Measurements from ENCODE around the gene PCDHGA4. TPM values are rescaled to one million over a fixed set of nuclear protein-coding genes. Genes with fewer than 3 reads are reported as not detected.
"Not testable (repeated sequence)": the region's sequence is repeated elsewhere in the genome, so short reads cannot be mapped to it uniquely, and the experiment has no call there.

PCDHGA4 gene
- polyA plus RNA-seq (ENCODE audit: low read depth in 6 of 6): under 1 TPM in 2 of 6 donors, not detected in 4; 0.14 to 0.16 TPM

DNA sequence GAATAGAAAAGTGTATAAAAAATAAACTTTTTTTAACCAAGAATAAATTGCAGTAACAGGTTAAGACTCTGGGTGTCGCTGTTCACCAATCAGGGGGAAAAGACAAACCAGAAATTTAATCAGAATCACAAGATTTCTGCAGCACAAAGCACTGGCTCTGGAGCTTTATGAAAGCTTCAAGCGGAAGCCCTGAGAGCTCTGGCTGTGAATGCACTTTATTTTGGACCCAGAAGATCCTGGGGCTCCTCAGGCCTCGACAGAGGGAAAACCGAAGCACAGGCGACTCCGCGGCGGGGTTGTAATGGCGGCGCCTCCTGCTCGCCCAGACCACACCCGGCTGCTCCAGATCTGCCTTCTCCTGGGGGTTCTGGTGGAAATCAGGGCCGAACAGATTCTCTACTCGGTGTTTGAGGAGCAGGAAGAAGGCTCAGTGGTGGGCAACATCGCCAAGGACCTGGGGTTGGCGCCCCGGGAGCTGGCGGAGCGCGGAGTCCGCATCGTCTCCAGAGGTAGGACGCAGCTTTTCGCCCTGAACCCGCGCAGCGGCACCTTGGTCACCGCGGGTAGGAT, at the start of gene PCDHGA4:
Gene PCDHGA4, plus strand, starts transcription at position 122 of the 570 bp plus-strand sequence. Its CDS starts 87 bp downstream, at position 209.
- Mint-ChIP-seq H3K9me3 (peaks cover 19 to 70% (median 41%) of the 10 kb centered on the region in 7 donors), H3K27me3 (peaks cover 60 to 90% (median 78%) of the 10 kb centered on the region in 3 donors), H3K36me3 (peaks cover 9 to 49% of the 10 kb centered on the region in 2 donors), H3K4me3 (peak within 1 kb of the TSS in 5 of 8 donors; percentile 12 to 81 (median 28)), H3K27ac (no peak within 1 kb of the TSS), H3K4me1 (peaks cover 0 to 3% (median 3%) of the 10 kb centered on the region in 3 donors)
- DNase-seq: no peak
- ATAC-seq (ENCODE audit: low read depth in 2 of 2): no peak

GRCh38 chr5:141306630-141307029, 48.2 kb upstream of the PCDHGA4 start:
- H3K9me3 Mint-ChIP-seq: peaks cover 13 to 90% (median 81%) of the 10 kb centered on the region in 7 donors
- H3K36me3 Mint-ChIP-seq: peaks cover 33 to 36% of the 10 kb centered on the region in 2 donors
- no peak for ATAC-seq (ENCODE audit: low read depth in 2 of 2)

GRCh38 chr5:141313711-141314110, 41.1 kb upstream of the PCDHGA4 start:
- H3K4me3 Mint-ChIP-seq: no peak overlapping the region
- ATAC-seq (ENCODE audit: low read depth in 2 of 2): no peak

More at GRCh38 chr5:141306630-141307029, 48.2 kb upstream of the PCDHGA4 start:
- Mint-ChIP-seq H3K27ac (no peak overlapping the region), H3K4me3 (no peak overlapping the region), H3K4me1 (peaks cover 0 to 3% (median 1%) of the 10 kb centered on the region in 3 donors), H3K27me3 (no peaks in the 10 kb centered on the region)
- DNase-seq: no peak

GRCh38 chr5:141316963-141317362, 37.9 kb upstream of the PCDHGA4 start:
- not testable (repeated sequence) for ATAC-seq (ENCODE audit: low read depth in 2 of 2); DNase-seq; H3K27me3 Mint-ChIP-seq
- H3K36me3 Mint-ChIP-seq: peaks cover 56 to 64% of the 10 kb centered on the region in 2 donors
- peaks cover 31 to 39% (median 38%) of the 10 kb centered on the region in 3 donors for H3K4me1 Mint-ChIP-seq
- peaks cover 19 to 97% (median 83%) of the 10 kb centered on the region in 7 donors for H3K9me3 Mint-ChIP-seq
- H3K27ac Mint-ChIP-seq: peak overlapping the region in 1 of 6 donors; percentile 41
- H3K4me3 Mint-ChIP-seq: peak overlapping the region in 2 of 8 donors; percentile 19 to 40

More at GRCh38 chr5:141313711-141314110, 41.1 kb upstream of the PCDHGA4 start:
- DNase-seq: no peak
- peaks cover 15 to 18% (median 16%) of the 10 kb centered on the region in 3 donors for H3K4me1 Mint-ChIP-seq
- H3K36me3 Mint-ChIP-seq: peaks cover 49 to 55% of the 10 kb centered on the region in 2 donors
- H3K27ac Mint-ChIP-seq: no peak overlapping the region
- H3K9me3 Mint-ChIP-seq: peaks cover 16 to 96% (median 83%) of the 10 kb centered on the region in 7 donors
- no peaks in the 10 kb centered on the region for H3K27me3 Mint-ChIP-seq

GRCh38 chr5:141319202-141319601, 35.6 kb upstream of the PCDHGA4 start:
- peaks cover 19 to 85% (median 69%) of the 10 kb centered on the region in 7 donors for H3K9me3 Mint-ChIP-seq
- DNase-seq: no peak
- H3K27ac Mint-ChIP-seq: peak overlapping the region in 2 of 6 donors; percentile 100

DNA sequence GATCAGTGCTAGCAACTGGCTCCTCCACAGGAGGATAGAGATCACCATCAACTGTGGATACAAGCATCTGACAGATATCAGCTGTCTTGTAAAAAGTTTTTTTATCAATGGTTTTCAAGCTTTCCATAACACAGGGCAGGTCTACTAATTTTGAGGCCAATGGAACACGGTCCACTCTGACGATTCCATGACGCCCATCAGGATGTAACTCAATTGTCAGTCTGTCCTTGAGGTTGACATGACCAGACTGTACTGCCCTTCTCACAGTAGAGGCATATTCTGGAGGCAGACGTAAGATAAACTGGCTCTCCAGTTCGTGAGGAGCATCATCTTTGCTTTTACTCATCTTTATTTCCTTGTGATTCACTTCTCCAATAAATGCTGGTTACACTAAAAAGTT, 35.1 kb upstream of the PCDHGA4 start:
- Mint-ChIP-seq H3K9me3 (peaks cover 19 to 81% (median 66%) of the 10 kb centered on the region in 7 donors), H3K27ac (peak overlapping the region in 5 of 6 donors; percentile 99 to 100 (median 100)), H3K27me3 (no peaks in the 10 kb centered on the region), H3K4me3 (peak overlapping the region; percentile 93 to 100 (median 98)), H3K36me3 (peaks cover 39 to 44% of the 10 kb centered on the region in 2 donors), H3K4me1 (peaks cover 31 to 39% (median 35%) of the 10 kb centered on the region in 3 donors)
- no peak for DNase-seq
- ATAC-seq (ENCODE audit: low read depth in 2 of 2): no peak

More at GRCh38 chr5:141319202-141319601, 35.6 kb upstream of the PCDHGA4 start:
- H3K4me3 Mint-ChIP-seq: peak overlapping the region; percentile 15 to 100 (median 94)
- no peak for ATAC-seq (ENCODE audit: low read depth in 2 of 2)
- no peaks in the 10 kb centered on the region for H3K27me3 Mint-ChIP-seq
- peaks cover 44 to 49% of the 10 kb centered on the region in 2 donors for H3K36me3 Mint-ChIP-seq
- peaks cover 31 to 39% (median 35%) of the 10 kb centered on the region in 3 donors for H3K4me1 Mint-ChIP-seq

DNA sequence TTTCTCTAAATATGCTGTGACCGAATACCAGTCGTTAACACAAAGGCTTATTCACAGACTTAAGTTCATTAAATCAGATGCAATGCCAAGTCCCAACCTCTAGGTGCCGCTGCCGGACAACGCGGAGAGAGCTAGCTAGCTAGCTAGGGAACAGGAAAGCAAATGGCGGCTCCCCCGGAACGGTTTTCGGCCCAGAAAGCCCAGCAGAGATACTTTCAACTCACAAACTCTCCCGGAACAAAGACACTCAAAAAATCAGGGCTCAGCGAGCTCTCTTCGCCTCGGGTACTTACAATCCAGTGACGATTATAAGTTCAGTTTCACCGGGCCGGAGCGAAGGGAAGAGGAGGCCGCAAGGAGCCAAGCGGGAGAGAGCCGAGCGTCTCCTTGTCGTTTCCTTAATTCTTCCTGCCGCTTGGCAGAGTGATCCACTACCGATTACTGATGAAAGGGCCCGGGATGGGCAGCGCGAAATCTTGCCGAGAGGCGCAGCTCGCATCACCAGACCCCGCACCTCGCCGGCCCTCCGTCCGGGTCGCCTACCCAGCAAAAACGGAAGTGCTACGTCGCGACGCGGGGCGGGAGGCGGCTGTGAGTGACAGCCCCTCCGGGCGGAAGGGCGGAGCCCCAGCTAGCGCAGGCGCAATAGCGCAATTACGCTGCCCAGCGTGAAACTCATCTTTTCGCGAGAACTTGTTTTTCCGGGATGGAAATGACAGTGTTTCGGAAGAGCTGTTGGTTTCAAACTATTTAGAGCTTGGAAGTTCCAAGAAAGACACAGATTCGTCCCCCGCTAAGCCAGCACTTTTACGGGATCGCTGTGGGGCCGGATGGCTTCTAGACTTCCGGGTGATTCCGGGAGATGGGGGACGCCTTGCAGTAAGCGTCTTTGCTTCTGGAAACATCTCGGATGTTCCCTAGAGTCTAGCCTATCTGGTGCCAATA, 34.3 kb upstream of the PCDHGA4 start, which contains the start of gene TAF7:
Gene TAF7, minus strand, starts transcription at position 560 of the 945 bp plus-strand sequence. CDS start 740 bp downstream, outside the sequence.
- H3K9me3 Mint-ChIP-seq: peaks cover 13 to 78% (median 61%) of the 10 kb centered on the region in 7 donors

GRCh38 chr5:141322261-141322660, 32.6 kb upstream of the PCDHGA4 start:
- DNase-seq (no peak), ATAC-seq (ENCODE audit: low read depth in 2 of 2) (no peak)
- Mint-ChIP-seq H3K4me1 (peaks cover 29 to 40% (median 39%) of the 10 kb centered on the region in 3 donors), H3K36me3 (peaks cover 32 to 37% of the 10 kb centered on the region in 2 donors), H3K27ac (peak overlapping the region in 2 of 6 donors; percentile 41 to 100), H3K9me3 (peaks cover 10 to 72% (median 61%) of the 10 kb centered on the region in 7 donors), H3K27me3 (peaks cover 0 to 12% (median 11%) of the 10 kb centered on the region in 3 donors), H3K4me3 (peak overlapping the region in 5 of 8 donors; percentile 13 to 96 (median 93))

More for the DNA sequence above, 34.3 kb upstream of the PCDHGA4 start, which contains the start of gene TAF7:
- ATAC-seq (ENCODE audit: low read depth in 2 of 2) (peak; percentile 89), DNase-seq (peak; percentile 92)
- Mint-ChIP-seq H3K27ac (peak within 1 kb of the TSS; percentile 96 to 100 (median 100)), H3K4me3 (peak within 1 kb of the TSS; percentile 93 to 100 (median 98)), H3K27me3 (no peaks in the 10 kb centered on the region), H3K36me3 (peaks cover 31 to 37% of the 10 kb centered on the region in 2 donors), H3K4me1 (peaks cover 28 to 33% (median 33%) of the 10 kb centered on the region in 3 donors)

DNA sequence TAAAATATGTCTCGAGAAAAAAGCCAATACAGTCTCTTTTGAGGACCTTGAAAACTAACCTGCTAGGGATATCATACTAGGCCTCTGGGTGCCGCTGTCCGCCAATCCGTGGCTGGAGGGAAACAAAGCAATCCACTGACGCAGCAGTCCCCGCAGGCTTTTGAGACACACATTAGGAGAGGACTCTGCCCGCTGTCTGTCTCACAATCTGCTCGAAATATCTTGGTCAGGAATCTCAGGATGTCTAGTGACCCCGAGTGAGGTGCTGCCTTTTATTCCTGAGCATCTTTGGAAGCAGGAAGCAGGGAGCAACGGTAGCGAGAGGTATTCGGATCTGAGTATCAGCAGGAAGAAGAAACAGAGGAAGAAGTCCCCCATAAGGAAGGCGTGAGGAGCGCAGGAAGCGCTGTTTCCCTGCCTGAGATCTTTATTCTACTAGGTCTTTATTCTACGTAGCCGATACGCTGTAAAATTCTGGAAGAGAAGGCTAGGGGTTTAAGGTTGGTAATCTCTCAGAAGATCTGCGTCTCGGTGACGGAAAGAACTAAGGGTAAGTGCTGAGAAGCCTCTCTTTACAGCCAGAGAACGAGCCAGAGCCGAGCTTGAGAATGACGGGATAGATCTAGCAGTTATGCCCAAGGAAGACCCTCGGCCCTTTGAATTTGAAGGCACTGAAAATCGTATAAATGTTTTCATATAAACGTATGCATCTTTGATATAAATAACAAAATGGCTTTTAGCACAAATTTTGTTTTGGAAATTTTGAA, 28.6 kb upstream of the PCDHGA4 start:
- Mint-ChIP-seq H3K27ac (peak overlapping the region in 3 of 6 donors; percentile 51 to 80 (median 71)), H3K9me3 (peaks cover 5 to 76% (median 47%) of the 10 kb centered on the region in 7 donors), H3K36me3 (peaks cover 6 to 18% of the 10 kb centered on the region in 2 donors), H3K27me3 (peaks cover 27 to 43% (median 39%) of the 10 kb centered on the region in 3 donors), H3K4me3 (peak overlapping the region; percentile 86 to 97 (median 92)), H3K4me1 (peaks cover 4 to 14% (median 11%) of the 10 kb centered on the region in 3 donors)
- peak; percentile 91 to 95 for ATAC-seq (ENCODE audit: low read depth in 2 of 2)
- DNase-seq: peak; percentile 57

- peaks cover 5 to 76% (median 54%) of the 10 kb centered on the region in 7 donors for H3K9me3 Mint-ChIP-seq
- peak overlapping the region in 1 of 8 donors; percentile 12 for H3K4me3 Mint-ChIP-seq
- no peak overlapping the region for H3K27ac Mint-ChIP-seq
- peaks cover 14 to 23% of the 10 kb centered on the region in 2 donors for H3K36me3 Mint-ChIP-seq
- DNase-seq: no peak
- no peak for ATAC-seq (ENCODE audit: low read depth in 2 of 2)
- H3K4me1 Mint-ChIP-seq: peaks cover 4 to 11% (median 11%) of the 10 kb centered on the region in 3 donors
- peaks cover 45 to 61% (median 53%) of the 10 kb centered on the region in 3 donors for H3K27me3 Mint-ChIP-seq
These were observed 26.6 kb upstream of the PCDHGA4 start for GRCh38 chr5:141328231-141328630.

DNA sequence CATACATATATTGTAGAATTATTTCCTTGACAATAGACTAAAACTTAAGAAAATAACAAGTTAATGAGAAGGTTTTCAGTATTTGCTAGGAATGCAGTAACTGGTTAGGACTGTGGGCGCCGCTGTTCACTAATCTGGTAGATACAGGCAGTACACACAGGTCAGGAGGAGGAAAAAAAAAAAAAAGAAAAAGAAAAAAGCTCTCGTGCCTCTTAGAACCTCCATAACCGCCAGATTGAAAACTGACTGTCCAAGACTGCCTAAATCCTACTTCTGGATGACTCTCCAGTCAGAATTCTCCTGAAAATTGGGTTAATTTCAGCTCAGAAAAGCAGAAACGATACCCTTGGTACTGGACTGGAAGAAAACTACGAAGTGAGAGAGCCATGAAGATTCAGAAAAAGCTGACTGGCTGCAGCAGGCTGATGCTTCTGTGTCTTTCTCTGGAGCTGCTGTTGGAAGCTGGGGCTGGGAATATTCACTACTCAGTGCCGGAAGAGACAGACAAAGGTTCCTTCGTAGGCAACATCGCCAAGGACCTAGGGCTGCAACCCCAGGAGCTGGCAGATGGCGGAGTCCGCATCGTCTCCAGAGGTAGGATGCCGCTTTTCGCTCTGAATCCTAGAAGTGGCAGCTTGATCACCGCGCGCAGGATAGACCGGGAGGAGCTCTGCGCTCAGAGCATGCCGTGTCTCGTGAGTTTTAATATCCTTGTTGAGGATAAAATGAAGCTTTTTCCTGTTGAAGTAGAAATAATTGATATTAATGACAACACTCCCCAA, 24.3 kb upstream of the PCDHGA4 start, which contains the start of gene PCDHGA1:
Gene PCDHGA1, plus strand, starts transcription at position 216 of the 782 bp plus-strand sequence.
- Mint-ChIP-seq H3K4me3 (peak within 1 kb of the TSS in 6 of 8 donors; percentile 5 to 70 (median 21)), H3K27ac (no peak within 1 kb of the TSS), H3K9me3 (peaks cover 9 to 93% (median 69%) of the 10 kb centered on the region in 7 donors), H3K4me1 (peaks cover 4 to 11% (median 11%) of the 10 kb centered on the region in 3 donors), H3K27me3 (peaks cover 66 to 84% (median 72%) of the 10 kb centered on the region in 3 donors), H3K36me3 (peaks cover 24 to 30% of the 10 kb centered on the region in 2 donors)
- ATAC-seq (ENCODE audit: low read depth in 2 of 2) (peak in 1 of 2 donors; percentile 33), DNase-seq (no peak)
